IMR-90 (cell line): ENCODE results near the gene PRKD2.

Experiments used
- BHLHE40 ChIP-seq: fragments of 150-350 bp; IDR thresholded peaks from 2 replicates; pipeline ENCODE4 v1.6.1; 2016; ENCODE audit warnings: mild to moderate bottlenecking, low read depth, low read length
- CEBPB ChIP-seq: IDR thresholded peaks from 2 replicates; pipeline ENCODE4 v1.6.1; 2012; ENCODE audit warnings: low read depth, low read length, improper control_type of control experiment
- MAZ ChIP-seq: IDR thresholded peaks from 2 replicates; pipeline ENCODE4 v1.6.1; 2012; ENCODE audit warnings: low read depth, mild to moderate bottlenecking, low read length, improper control_type of control experiment, moderate library complexity, borderline replicate concordance
- MXI1 ChIP-seq: IDR thresholded peaks from 2 replicates; pipeline ENCODE4 v1.6.1; 2012; ENCODE audit warnings: low read depth, mild to moderate bottlenecking, low read length, moderate library complexity, borderline replicate concordance
- NFE2L2 ChIP-seq: fragments of 150-350 bp; IDR thresholded peaks from 2 replicates; pipeline ENCODE4 v1.6.1; 2016; ENCODE audit warnings: low read depth, mild to moderate bottlenecking, low read length
- POLR2A ChIP-seq: IDR thresholded peaks from 2 replicates; pipeline ENCODE4 v1.6.1; 2012; ENCODE audit warnings: mild to moderate bottlenecking, low read depth, low read length
- RAD21 ChIP-seq: IDR thresholded peaks from 2 replicates; pipeline ENCODE4 v1.6.1; 2012; ENCODE audit warnings: low read length, improper control_type of control experiment
- RCOR1 ChIP-seq: IDR thresholded peaks from 2 replicates; pipeline ENCODE4 v1.6.1; 2012; ENCODE audit warnings: mild to moderate bottlenecking, low read length, improper control_type of control experiment; ENCODE audit not compliant: insufficient replicate concordance
- RFX5 ChIP-seq: IDR thresholded peaks from 2 replicates; pipeline ENCODE4 v1.8.0; 2012; ENCODE audit warnings: low read depth, mild to moderate bottlenecking, low read length, moderate library complexity
- SMC3 ChIP-seq: fragments of 150-350 bp; IDR thresholded peaks from 2 replicates; pipeline ENCODE4 v1.6.1; 2016; ENCODE audit warnings: low read depth, mild to moderate bottlenecking, antibody characterized with exemption, low read length, moderate library complexity
- USF2 ChIP-seq: fragments of 150-350 bp; IDR thresholded peaks from 2 replicates; pipeline ENCODE4 v1.6.1; 2017; ENCODE audit warnings: mild to moderate bottlenecking, antibody characterized with exemption, low read length, low read depth
- TF ChIP-seq, protein P1 (sequence below): conservative IDR thresholded peaks from 2 replicates; pipeline ENCODE4 v1.5.1; 2012; ENCODE audit warnings: mild to moderate bottlenecking, low read depth, low read length, improper control_type of control experiment
- TF ChIP-seq, protein P2 (sequence below): fragments of 150-350 bp; IDR thresholded peaks from 2 replicates; pipeline ENCODE4 v1.6.1; 2016; ENCODE audit warnings: low read depth, mild to moderate bottlenecking, low read length, moderate library complexity, borderline replicate concordance

- no peak for TF ChIP-seq MAZ
- TF ChIP-seq RAD21: no peak
- TF ChIP-seq, protein P1, sequence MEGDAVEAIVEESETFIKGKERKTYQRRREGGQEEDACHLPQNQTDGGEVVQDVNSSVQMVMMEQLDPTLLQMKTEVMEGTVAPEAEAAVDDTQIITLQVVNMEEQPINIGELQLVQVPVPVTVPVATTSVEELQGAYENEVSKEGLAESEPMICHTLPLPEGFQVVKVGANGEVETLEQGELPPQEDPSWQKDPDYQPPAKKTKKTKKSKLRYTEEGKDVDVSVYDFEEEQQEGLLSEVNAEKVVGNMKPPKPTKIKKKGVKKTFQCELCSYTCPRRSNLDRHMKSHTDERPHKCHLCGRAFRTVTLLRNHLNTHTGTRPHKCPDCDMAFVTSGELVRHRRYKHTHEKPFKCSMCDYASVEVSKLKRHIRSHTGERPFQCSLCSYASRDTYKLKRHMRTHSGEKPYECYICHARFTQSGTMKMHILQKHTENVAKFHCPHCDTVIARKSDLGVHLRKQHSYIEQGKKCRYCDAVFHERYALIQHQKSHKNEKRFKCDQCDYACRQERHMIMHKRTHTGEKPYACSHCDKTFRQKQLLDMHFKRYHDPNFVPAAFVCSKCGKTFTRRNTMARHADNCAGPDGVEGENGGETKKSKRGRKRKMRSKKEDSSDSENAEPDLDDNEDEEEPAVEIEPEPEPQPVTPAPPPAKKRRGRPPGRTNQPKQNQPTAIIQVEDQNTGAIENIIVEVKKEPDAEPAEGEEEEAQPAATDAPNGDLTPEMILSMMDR: no peak
- TF ChIP-seq MXI1: no peak
- TF ChIP-seq, protein P2, sequence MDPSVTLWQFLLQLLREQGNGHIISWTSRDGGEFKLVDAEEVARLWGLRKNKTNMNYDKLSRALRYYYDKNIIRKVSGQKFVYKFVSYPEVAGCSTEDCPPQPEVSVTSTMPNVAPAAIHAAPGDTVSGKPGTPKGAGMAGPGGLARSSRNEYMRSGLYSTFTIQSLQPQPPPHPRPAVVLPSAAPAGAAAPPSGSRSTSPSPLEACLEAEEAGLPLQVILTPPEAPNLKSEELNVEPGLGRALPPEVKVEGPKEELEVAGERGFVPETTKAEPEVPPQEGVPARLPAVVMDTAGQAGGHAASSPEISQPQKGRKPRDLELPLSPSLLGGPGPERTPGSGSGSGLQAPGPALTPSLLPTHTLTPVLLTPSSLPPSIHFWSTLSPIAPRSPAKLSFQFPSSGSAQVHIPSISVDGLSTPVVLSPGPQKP: no peak
- no peak for TF ChIP-seq USF2
- no peak for TF ChIP-seq POLR2A
- TF ChIP-seq NFE2L2: no peak
- TF ChIP-seq SMC3: no peak
- TF ChIP-seq RCOR1: no peak
- TF ChIP-seq RFX5: no peak
- TF ChIP-seq CEBPB: no peak
- no peak for TF ChIP-seq BHLHE40
These were observed 67.7 kb downstream of the PRKD2 start for GRCh38 chr19:46648961-46649960.
